LNCAP (cell line): ENCODE data around the gene FAM174B.

Source experiments
- TF ChIP-seq, protein P1 (sequence below): fragments of 450-650 bp; IDR thresholded peaks from 2 replicates; pipeline ENCODE4 v1.5.1; 2017; ENCODE audit warnings: mild to moderate bottlenecking

The FAM174B gene

DNA sequence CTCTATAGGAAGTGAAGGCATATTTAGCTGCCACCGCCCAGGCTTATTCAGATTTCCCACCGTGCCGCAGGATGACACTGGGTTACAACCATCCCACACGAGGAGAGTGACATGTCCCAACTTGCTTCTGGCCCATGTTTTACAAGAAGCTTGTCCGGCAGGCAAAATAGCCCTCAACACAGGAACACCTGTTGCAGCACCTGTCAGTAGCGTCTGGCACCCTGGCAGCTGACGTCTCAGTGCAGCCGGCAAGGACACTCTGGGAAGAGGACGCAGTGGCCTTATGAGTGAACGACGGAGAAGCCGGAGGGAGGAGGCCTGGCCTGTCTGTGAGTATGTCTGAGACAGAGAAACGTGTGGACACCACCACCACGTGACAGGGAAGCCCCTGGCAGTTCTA lies 32.1 kb downstream of the FAM174B start:
- TF ChIP-seq, protein P1, sequence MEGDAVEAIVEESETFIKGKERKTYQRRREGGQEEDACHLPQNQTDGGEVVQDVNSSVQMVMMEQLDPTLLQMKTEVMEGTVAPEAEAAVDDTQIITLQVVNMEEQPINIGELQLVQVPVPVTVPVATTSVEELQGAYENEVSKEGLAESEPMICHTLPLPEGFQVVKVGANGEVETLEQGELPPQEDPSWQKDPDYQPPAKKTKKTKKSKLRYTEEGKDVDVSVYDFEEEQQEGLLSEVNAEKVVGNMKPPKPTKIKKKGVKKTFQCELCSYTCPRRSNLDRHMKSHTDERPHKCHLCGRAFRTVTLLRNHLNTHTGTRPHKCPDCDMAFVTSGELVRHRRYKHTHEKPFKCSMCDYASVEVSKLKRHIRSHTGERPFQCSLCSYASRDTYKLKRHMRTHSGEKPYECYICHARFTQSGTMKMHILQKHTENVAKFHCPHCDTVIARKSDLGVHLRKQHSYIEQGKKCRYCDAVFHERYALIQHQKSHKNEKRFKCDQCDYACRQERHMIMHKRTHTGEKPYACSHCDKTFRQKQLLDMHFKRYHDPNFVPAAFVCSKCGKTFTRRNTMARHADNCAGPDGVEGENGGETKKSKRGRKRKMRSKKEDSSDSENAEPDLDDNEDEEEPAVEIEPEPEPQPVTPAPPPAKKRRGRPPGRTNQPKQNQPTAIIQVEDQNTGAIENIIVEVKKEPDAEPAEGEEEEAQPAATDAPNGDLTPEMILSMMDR: no peak

DNA sequence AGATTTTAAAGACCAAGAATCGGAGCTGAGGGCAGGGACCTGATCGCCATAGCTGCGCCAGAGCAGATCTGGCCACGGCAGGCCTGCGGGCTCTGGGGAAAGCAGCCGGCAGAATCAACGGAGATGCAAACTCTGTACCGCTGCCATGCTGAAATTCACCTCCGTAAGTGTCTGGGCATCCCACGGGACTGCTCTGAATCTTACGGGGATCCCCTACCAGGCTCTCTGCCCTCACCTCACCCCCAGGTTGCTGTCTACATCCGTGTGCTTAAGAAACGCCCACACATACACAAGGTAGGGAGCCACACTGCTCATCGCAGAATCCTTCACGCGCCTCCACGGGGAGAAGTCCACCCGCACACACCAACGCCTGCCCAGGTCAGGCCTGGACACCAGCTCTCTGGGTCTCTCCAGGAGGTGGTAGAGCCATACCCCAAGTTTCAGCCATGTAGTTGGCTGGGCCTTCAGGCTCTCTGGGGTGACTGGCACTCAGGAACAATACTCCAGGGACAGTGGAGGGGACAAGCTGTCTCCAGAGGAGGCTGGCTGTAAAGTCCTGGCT lies 33.5 kb downstream of the FAM174B start:
- TF ChIP-seq, protein P1: no peak

DNA sequence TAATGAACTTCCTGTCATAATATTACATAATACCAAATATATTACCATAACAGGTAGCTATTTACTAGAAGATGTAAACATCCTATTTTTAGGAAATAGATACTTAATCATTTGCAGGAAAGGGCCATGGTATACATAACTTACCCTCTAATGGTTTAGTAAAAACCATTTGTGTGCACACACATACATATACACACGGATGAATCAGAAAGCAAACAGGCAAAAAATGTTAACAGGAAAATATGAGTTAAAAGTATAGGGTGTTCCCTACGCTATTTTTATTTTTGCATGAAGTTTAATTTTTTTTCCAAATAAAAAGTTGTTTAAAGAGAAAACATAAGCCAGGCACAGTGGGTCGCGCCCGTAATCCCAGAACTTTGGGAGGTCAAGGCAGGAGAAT lies 34.6 kb downstream of the FAM174B start:
- TF ChIP-seq, protein P1: no peak

DNA sequence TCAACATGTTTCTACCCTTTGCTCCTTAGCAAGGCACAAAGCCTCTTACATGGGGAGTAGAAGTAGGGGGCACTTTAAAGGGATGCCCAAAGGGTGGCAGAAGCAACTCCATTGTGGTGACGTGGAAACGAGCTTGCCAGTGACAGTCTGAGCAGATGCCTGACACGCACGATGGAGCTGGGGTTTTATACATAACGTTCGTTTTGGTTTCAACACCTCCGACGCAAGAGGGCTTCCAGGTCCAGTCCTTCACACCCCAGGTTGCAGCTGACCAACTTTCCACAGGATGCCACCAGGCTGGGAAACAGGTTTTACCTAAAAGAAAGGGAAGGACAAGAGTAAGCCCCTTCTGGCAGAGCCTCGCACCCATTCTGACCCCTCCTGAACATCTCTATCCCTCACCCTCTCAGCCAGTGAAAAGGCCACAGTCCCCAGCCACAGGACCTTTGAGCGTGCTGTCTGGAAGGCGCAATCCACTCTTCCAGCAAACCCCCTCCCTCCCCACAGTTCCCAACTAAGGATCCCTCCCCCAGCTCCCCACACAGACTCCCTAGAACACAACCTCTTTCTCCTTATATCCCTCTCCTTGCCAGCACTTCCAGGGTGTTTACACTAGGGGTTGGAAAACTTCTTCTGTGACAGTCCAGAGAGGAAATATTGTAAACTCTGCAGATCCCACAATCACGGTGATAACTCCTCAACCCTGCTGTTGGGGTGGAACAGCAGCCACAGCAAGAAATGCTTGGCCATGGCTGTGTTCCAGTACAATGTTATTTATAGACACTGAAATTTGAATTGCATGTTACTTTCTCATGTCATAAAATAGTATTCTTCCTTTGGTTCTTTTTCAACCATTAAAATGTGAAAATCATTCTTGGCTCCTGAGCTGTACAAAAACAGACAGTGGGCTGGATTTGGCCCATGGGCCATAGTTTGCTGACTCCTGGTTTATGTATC lies 36.2 kb downstream of the FAM174B start:
- TF ChIP-seq, protein P1: no peak

DNA sequence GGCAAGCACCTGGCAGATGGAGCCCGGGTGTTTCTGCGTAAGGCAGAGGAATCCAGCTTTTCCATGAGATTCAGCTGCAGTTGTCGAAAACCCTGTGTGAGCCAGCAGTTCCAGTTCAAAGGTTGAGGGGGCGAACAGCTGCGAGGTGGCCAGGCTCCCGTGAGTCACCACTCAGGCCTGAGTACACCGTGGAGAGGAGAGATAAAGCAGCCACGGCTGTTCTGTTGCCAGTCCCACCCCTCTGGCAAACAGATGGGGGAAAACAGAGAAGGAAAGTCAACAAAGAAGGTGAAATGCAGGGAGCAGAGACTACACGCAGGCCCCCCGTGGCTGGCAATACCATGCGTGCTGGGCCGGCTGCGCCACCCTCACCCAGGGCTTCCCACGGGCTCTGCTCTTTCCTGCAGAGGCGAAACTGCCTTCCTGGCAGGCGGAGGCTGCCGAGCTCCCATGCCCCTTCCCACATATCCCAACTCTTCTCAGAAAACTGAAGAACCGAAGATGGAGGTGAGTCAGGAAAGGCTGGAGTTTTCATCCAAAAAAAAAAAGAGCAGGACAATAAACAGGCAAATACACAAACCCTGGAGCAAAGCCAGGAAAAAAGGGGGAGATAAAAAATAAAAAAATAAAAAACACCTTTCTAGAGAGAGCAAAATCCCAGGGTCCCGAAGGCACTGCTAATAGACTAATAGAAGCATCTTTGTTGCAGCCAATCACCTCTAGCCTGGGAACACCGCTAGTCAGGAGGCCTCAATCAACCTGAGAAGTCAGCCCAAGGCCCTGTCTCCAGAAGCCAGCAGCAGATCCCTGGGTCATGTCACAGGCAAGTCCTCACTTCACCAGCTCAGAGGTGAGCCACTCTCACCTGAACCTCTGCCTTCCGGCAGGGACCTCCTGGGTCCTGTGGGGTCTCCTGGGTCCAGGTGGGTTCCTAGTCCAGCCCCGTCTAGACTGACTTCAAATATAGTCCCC lies 37.7 kb downstream of the FAM174B start:
- TF ChIP-seq, protein P1: no peak

DNA sequence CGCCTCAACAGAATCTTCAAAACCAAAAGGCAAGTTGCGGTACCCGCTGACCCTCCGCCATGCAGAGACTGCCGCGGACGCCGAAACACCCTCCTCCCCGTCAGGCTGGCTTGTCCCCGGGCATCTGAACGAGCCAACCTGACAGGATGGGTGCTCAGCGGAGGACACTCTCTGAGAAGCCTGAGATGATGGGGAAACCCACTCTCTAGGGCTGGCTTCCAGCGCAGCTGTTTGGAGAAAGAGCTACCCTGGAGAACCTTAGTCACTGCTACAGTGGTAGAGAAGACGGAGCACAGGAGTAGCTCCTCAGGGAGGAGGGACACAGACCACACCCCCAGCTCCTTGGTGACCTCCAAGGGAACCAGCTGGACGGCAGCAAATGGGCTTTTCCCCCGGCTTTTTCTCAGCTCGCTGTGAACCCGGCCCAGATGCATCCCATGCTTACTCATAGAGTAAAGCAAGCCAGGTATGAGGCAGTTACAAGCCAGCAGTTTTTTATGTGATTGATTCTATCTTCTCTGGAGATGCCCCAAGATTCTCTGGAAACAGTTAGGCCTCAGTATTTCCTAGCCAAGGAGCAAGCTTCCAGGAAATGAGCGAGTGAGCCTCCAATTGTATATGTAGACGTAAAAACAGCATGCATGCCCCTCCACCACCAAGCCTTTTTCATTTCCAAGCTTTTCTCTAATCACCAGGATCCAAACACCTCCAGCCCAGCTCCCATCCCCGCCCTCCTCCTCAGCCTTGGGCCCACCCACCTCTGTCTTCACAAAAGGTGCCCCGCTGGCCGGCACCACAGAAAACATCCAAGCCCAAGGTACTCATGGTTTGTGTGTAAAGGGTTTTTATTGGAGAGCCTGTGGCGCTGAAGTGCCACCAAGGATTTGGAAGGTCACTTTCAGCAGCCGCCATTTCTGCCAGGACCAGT lies 38.7 kb downstream of the FAM174B start:
- TF ChIP-seq, protein P1: no peak
